K562 (cell line): ENCODE results near the gene CRKL. TPM values are rescaled to one million over a fixed set of nuclear protein-coding genes. Genes with fewer than 3 reads are reported as not detected.

Experiments used
- CCAR2 ChIP-seq: fragments of 200-400 bp; formaldehyde crosslinking; IDR thresholded peaks from 2 replicates; pipeline ENCODE4 v1.6.1; 2017; ENCODE audit warnings: mild to moderate bottlenecking, low read depth, low read length
- EP400 ChIP-seq: fragments of 450-650 bp; IDR thresholded peaks from 2 replicates; pipeline ENCODE4 v1.6.1; 2017; ENCODE audit warnings: antibody characterized with exemption, mild to moderate bottlenecking, moderate library complexity
- ERF ChIP-seq: fragments of 450-650 bp; formaldehyde crosslinking; IDR thresholded peaks from 2 replicates; pipeline ENCODE4 v1.4.0; 2020; ENCODE audit warnings: mild to moderate bottlenecking, mixed read lengths
- FOXA3 ChIP-seq, 2 experiments: fragments of 450-650 bp in 1 of 2; sonication (generic) in 1 of 2; formaldehyde crosslinking; IDR thresholded peaks in 1 of 2; conservative IDR thresholded peaks in 1 of 2; 2 replicates each; pipeline versions ENCODE4 v1.4.0 to v1.8.0; 2020 to 2022; ENCODE audit warnings: mild to moderate bottlenecking in 2 of 2, missing genetic modification reagents in 1 of 2
- HDAC2 ChIP-seq: fragments of 450-650 bp; IDR thresholded peaks from 2 replicates; pipeline ENCODE4 v1.6.1; 2016; ENCODE audit warnings: mild to moderate bottlenecking
- MAX ChIP-seq: sonication (generic); formaldehyde crosslinking; IDR thresholded peaks from 2 replicates; pipeline ENCODE4 v1.9.0; 2022; ENCODE audit warnings: mild to moderate bottlenecking, missing genetic modification reagents
- RHOXF2B ChIP-seq: fragments of 250-450 bp; sonication (Bioruptor Pico); conservative IDR thresholded peaks from 2 replicates; pipeline ENCODE4 v1.5.1; 2021
- ZNF12 ChIP-seq: sonication (generic); formaldehyde crosslinking; IDR thresholded peaks from 2 replicates; pipeline ENCODE4 v1.4.0; 2020; ENCODE audit warnings: mild to moderate bottlenecking, missing genetic modification reagents
- ZNF253 ChIP-seq: fragments of 250-450 bp; sonication (Bioruptor Pico); conservative IDR thresholded peaks from 2 replicates; pipeline ENCODE4 v1.6.1; 2021; ENCODE audit warnings: mild to moderate bottlenecking
- ZNF263 ChIP-seq: sonication (generic); formaldehyde crosslinking; IDR thresholded peaks from 2 replicates; pipeline ENCODE4 v1.8.0; 2022; ENCODE audit warnings: mild to moderate bottlenecking, missing genetic modification reagents, borderline replicate concordance
- ZNF384 ChIP-seq: IDR thresholded peaks from 2 replicates; pipeline ENCODE4 v1.6.1; 2012; ENCODE audit warnings: low read depth, low read length, improper control_type of control experiment
- polyA plus RNA-seq, 8 experiments: library from polyadenylated mRNA; depleted of rRNA in 4 of 8; stranded (reverse) in 5 of 8; unstranded in 3 of 8; fragments of >200 nt; fragmentation: Nextera tagmentation in 2 of 8; fragmentation: Illumina TruSeq in 1 of 8; extraction: Ambion mirVana in 2 of 8; extraction: Trizol in 1 of 8; gene quantifications; 2 replicates each; pipeline versions ENCODE4 v1.2.1 to v1.2.3, GENCODE V29; 2011 to 2014; ENCODE audit warnings: inconsistent platforms in 1 of 8, missing spikeins in 1 of 8
- total RNA-seq, 7 experiments: library from RNA; depleted of rRNA in 6 of 7; stranded (reverse); fragments of >200 nt in 6 of 7; fragmentation: Illumina TruSeq in 2 of 7; extraction: Trizol in 2 of 7; gene quantifications; 2 replicates each; pipeline versions ENCODE4 v1.2.1 to v1.2.3, GENCODE V29; 2011 to 2021; ENCODE audit warnings: low replicate concordance in 1 of 7

CRKL gene
- total and polyA plus RNA-seq, 9 of the 15 experiments (the other 6 are each of a cell fraction or from before 2014, with no cell fraction given) = 100 to 263 (median 124) TPM

GRCh38 chr22:20889904-20890540 is 27.2 kb upstream of the CRKL start (continued):
- TF ChIP-seq MAX (no peak), ZNF253 (CRISPR knock-in tag) (0 out of 2 replicates have a peak, but pooled peaks have one; percentile 43), EP400 (no peak), ZNF263 (CRISPR knock-in tag) (0 out of 2 replicates have a peak, but pooled peaks have one; percentile 15), ERF (CRISPR knock-in tag) (no peak), CCAR2 (0 out of 2 replicates have a peak, but pooled peaks have one; percentile 65), ZNF384 (peak; percentile 50), FOXA3 (CRISPR knock-in tag; conservative IDR thresholded peaks at IDR 0.05 in 1 of 2, IDR thresholded peaks at IDR 0.05 in 1 of 2) (0 out of 4 replicates have a peak, but pooled peaks of 1 of the 2 experiments have one; percentile 15), ZNF12 (CRISPR knock-in tag) (peak; percentile 37; the same call in 1 of the 2 replicates), HDAC2 (no peak), RHOXF2B (CRISPR knock-in tag) (0 out of 2 replicates have a peak, but pooled peaks have one; percentile 64)
